NCI-H2171 (cell line): ENCODE measurements around the gene OR5AR1.
"Not testable (repeated sequence)": the region's sequence is repeated elsewhere in the genome, so short reads cannot be mapped to it uniquely, and the experiment has no call there.

ENCODE experiments used
- DNase-seq: peaks from one replicate; lab custom pipeline; 2025; lab: John Stamatoyannopoulos, UW

Gene OR5AR1

GRCh38 chr11:56663386-56663785 is at the start of gene OR5AR1:
TSS of gene OR5AR1 (plus strand) at chr11:56663686. CDS start at chr11:56663686, 0 bp downstream.
- no peak for DNase-seq

GRCh38 chr11:56624661-56625110 is 38.8 kb upstream of the OR5AR1 start:
- DNase-seq = peak; percentile 15

- no peak for DNase-seq
These were observed 37.5 kb upstream of the OR5AR1 start for GRCh38 chr11:56625946-56626345.

GRCh38 chr11:56632329-56632728 is 31.2 kb upstream of the OR5AR1 start:
- DNase-seq = no peak

- DNase-seq = no peak
These were observed 26.6 kb upstream of the OR5AR1 start for GRCh38 chr11:56636861-56637260.

GRCh38 chr11:56637500-56637899 is 26.0 kb upstream of the OR5AR1 start:
- no peak for DNase-seq

- no peak for DNase-seq
These were observed 21.1 kb upstream of the OR5AR1 start, which contains the start of gene OR5AP2 for GRCh38 chr11:56642339-56642738. TSS of gene OR5AP2 (minus strand) at chr11:56642439. CDS start at chr11:56642439, 0 bp downstream.

GRCh38 chr11:56659755-56660154 is 3.7 kb upstream of the OR5AR1 start:
- DNase-seq = no peak

GRCh38 chr11:56670984-56671383 is 7.5 kb downstream of the OR5AR1 start:
- no peak for DNase-seq

- DNase-seq = no peak
These were observed 25.1 kb downstream of the OR5AR1 start for GRCh38 chr11:56688554-56689100.

GRCh38 chr11:56691179-56691578 is 27.7 kb downstream of the OR5AR1 start:
- DNase-seq = not testable (repeated sequence)

- DNase-seq = no peak
These were observed 29.9 kb downstream of the OR5AR1 start for GRCh38 chr11:56693428-56693827.

- DNase-seq = no peak
These were observed 35.3 kb downstream of the OR5AR1 start, which contains the start of gene OR9G1 for GRCh38 chr11:56698795-56699194. TSS of gene OR9G1 (plus strand) at chr11:56699095. CDS start at chr11:56700388, 1,293 bp downstream.

GRCh38 chr11:56700242-56700913 is 36.9 kb downstream of the OR5AR1 start:
- DNase-seq = no peak

- DNase-seq = no peak
These were observed 37.5 kb downstream of the OR5AR1 start for GRCh38 chr11:56700914-56701485.

- no peak for DNase-seq
These were observed 42.4 kb downstream of the OR5AR1 start for GRCh38 chr11:56705784-56706396.

GRCh38 chr11:56706486-56706885 is 43.0 kb downstream of the OR5AR1 start:
- DNase-seq = no peak

- DNase-seq = no peak
These were observed 50.7 kb downstream of the OR5AR1 start for GRCh38 chr11:56714206-56714605.
